ENCODE results near the gene AMOTL1.

AMOTL1 gene

DNA sequence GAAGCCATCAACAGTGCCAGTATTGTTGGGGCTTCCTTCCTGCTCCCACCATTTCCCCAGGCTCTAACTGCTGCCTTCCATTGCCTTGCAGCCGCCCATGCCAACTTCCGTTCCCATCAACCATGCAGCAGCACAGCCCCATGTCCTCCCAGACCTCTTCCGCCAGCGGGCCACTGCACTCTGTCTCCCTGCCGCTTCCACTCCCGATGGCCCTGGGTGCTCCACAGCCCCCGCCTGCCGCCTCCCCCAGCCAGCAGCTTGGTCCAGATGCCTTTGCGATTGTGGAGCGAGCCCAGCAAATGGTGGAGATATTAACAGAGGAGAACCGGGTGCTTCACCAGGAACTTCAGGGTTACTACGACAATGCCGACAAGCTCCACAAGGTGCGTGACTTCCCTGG, 53.3 kb downstream of the AMOTL1 start:
- no peak for DNase-seq (ENCODE audit: low read depth in 1 of 2, low spot score in 1 of 2)
- no peak overlapping the region for H3K4me3 ChIP-seq (replicated peaks; ENCODE audit: insufficient read depth, low read length)
- H3K27ac ChIP-seq (replicated peaks), result no peak overlapping the region
- TF ChIP-seq SPI1 (IDR thresholded peaks at IDR 0.05; ENCODE audit: borderline replicate concordance, low read depth) (no peak), GABPA (IDR thresholded peaks at IDR 0.05; ENCODE audit: low read depth) (no peak), POLR2AphosphoS5 (IDR thresholded peaks at IDR 0.05; ENCODE audit: low read depth) (no peak)
- TF ChIP-seq, protein P1, sequence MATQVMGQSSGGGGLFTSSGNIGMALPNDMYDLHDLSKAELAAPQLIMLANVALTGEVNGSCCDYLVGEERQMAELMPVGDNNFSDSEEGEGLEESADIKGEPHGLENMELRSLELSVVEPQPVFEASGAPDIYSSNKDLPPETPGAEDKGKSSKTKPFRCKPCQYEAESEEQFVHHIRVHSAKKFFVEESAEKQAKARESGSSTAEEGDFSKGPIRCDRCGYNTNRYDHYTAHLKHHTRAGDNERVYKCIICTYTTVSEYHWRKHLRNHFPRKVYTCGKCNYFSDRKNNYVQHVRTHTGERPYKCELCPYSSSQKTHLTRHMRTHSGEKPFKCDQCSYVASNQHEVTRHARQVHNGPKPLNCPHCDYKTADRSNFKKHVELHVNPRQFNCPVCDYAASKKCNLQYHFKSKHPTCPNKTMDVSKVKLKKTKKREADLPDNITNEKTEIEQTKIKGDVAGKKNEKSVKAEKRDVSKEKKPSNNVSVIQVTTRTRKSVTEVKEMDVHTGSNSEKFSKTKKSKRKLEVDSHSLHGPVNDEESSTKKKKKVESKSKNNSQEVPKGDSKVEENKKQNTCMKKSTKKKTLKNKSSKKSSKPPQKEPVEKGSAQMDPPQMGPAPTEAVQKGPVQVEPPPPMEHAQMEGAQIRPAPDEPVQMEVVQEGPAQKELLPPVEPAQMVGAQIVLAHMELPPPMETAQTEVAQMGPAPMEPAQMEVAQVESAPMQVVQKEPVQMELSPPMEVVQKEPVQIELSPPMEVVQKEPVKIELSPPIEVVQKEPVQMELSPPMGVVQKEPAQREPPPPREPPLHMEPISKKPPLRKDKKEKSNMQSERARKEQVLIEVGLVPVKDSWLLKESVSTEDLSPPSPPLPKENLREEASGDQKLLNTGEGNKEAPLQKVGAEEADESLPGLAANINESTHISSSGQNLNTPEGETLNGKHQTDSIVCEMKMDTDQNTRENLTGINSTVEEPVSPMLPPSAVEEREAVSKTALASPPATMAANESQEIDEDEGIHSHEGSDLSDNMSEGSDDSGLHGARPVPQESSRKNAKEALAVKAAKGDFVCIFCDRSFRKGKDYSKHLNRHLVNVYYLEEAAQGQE (IDR thresholded peaks at IDR 0.05; ENCODE audit: insufficient replicate concordance, low read depth), result no peak
- TF ChIP-seq, protein P2, sequence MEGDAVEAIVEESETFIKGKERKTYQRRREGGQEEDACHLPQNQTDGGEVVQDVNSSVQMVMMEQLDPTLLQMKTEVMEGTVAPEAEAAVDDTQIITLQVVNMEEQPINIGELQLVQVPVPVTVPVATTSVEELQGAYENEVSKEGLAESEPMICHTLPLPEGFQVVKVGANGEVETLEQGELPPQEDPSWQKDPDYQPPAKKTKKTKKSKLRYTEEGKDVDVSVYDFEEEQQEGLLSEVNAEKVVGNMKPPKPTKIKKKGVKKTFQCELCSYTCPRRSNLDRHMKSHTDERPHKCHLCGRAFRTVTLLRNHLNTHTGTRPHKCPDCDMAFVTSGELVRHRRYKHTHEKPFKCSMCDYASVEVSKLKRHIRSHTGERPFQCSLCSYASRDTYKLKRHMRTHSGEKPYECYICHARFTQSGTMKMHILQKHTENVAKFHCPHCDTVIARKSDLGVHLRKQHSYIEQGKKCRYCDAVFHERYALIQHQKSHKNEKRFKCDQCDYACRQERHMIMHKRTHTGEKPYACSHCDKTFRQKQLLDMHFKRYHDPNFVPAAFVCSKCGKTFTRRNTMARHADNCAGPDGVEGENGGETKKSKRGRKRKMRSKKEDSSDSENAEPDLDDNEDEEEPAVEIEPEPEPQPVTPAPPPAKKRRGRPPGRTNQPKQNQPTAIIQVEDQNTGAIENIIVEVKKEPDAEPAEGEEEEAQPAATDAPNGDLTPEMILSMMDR (IDR thresholded peaks at IDR 0.05; ENCODE audit: insufficient read depth, low read length), result no peak
- peaks cover 4% of the 10 kb centered on the region for H3K27me3 ChIP-seq (ENCODE audit: insufficient read depth, poor library complexity, severe bottlenecking)

DNA sequence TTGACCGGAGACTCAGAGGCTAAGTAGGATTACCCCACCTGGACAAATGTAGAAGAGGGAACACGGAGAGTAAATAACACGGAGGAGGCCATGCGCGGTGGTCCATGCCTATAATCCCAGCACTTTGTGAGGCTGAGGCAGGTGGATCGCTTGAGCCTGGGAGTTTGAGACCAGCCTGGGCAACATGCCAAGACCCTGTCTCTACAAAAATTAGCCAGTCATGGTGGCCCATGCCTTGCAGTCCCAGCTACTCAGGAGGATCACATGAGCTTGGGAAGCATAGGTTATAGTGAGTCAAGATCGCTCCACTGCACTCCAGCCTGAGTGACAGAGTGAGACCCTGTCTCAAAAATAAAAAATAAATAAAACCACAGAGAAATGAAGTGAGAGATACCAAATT, 53.9 kb downstream of the AMOTL1 start:
- no peak for TF ChIP-seq POLR2AphosphoS5 (IDR thresholded peaks at IDR 0.05; ENCODE audit: low read depth)
- TF ChIP-seq, protein P2 (IDR thresholded peaks at IDR 0.05; ENCODE audit: insufficient read depth, low read length), result no peak
- no peak for TF ChIP-seq GABPA (IDR thresholded peaks at IDR 0.05; ENCODE audit: low read depth)
- TF ChIP-seq, protein P1 (IDR thresholded peaks at IDR 0.05; ENCODE audit: insufficient replicate concordance, low read depth), result no peak

DNA sequence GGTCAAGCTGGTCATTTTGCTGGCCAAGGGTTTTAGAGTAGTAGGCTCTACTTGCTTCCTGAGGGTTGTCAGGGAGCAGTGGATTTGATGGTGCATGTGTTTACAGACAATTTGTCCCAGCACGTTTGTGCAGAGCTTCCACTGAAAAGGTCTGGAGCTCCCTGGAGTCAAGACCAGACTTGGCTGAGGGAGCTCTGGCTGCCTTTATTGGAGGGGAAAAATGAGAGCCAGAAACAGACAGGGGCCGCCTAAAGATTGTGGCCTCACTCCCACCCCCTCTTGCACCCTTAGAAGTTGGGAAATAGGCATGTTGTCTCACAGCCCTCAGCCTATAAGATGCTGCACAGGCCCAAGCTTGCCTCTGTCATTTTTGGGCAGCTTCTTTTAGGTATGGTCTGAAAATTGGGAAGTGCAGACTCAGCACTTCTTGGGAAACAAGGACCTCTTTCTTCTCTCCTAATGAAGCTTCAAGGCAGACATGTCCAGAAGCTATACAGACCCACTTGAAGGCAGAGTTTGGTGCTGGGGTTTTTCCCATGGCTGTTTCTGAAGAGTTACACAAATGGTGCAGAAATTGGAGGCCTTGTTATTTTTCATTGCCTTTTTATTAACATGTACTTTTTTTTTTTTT, 55.1 kb downstream of the AMOTL1 start:
- peaks cover 4% of the 10 kb centered on the region for H3K27me3 ChIP-seq (ENCODE audit: insufficient read depth, poor library complexity, severe bottlenecking)
- H3K27ac ChIP-seq (replicated peaks), result no peak overlapping the region
- no peak overlapping the region for H3K4me3 ChIP-seq (replicated peaks; ENCODE audit: insufficient read depth, low read length)
- TF ChIP-seq SPI1 (IDR thresholded peaks at IDR 0.05; ENCODE audit: borderline replicate concordance, low read depth), result no peak
- TF ChIP-seq, protein P2 (IDR thresholded peaks at IDR 0.05; ENCODE audit: insufficient read depth, low read length), result no peak
- TF ChIP-seq POLR2AphosphoS5 (IDR thresholded peaks at IDR 0.05; ENCODE audit: low read depth), result no peak
- TF ChIP-seq GABPA (IDR thresholded peaks at IDR 0.05; ENCODE audit: low read depth), result no peak
- TF ChIP-seq, protein P1 (IDR thresholded peaks at IDR 0.05; ENCODE audit: insufficient replicate concordance, low read depth), result no peak
- DNase-seq (ENCODE audit: low read depth in 1 of 2, low spot score in 1 of 2), result no peak

More for the DNA sequence above, 53.9 kb downstream of the AMOTL1 start:
- no peak for DNase-seq (ENCODE audit: low read depth in 1 of 2, low spot score in 1 of 2)
- Histone ChIP-seq H3K27me3 (ENCODE audit: insufficient read depth, poor library complexity, severe bottlenecking) (peaks cover 4% of the 10 kb centered on the region), H3K4me3 (replicated peaks; ENCODE audit: insufficient read depth, low read length) (no peak overlapping the region), H3K27ac (replicated peaks) (no peak overlapping the region)
